Pulmonary artery endothelial cell (primary cell): ENCODE data around the gene CACNA1D. TPM values are rescaled to one million over a fixed set of nuclear protein-coding genes. Genes with fewer than 3 reads are reported as not detected.

ENCODE experiments used
- DNase-seq: peaks from one replicate; pipeline ENCODE4 v3.0.0-alpha.2; 2011; ENCODE audit warnings: low read depth, low spot score
- total RNA-seq: library from RNA; depleted of rRNA; stranded (reverse); fragments of >200 nt; gene quantifications from 2 replicates; pipeline ENCODE4 v1.2.3, GENCODE V29; 2014

Gene CACNA1D
- total RNA-seq, 1 donor from 2014 or later = not detected

DNA sequence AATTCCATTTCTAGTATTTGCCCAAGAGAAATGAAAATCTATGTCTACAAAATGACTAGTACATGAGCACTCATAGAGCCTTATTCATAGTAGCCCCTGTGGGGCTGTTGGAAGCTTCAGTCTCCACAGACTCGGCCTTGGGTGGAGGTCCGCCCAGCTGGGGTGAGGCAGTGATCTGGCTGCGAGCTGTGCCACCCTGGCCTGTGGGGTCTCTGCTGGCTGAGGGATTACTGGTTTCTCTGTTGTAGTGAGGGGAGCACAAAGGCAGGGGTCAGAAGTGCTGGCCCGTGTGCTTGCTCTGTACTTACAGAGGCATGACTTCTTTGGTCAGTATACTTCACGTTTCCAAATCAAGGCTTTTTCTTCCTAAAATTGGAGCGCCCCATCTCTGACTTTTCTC, 193.7 kb downstream of the CACNA1D start:
- no peak for DNase-seq

DNA sequence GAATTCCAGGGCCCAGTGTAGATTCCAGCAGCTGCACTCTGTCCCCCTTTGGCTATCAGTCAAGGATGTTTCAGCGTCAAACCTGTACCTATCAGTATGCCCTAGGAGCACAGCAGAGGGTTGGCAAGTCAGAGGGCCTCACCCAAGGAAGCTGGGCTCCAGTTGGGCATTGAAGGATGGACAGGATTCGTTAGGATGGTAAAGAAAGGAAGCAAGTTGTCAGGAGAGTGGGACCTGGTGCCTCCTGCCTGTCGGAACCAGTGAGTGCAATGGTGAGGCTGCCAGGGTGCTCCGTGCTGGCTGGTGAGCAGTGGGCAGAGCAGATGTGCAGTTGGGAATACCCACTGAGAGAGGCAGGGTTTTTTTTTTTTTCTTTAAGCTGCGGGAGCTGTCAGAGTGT, 194.6 kb downstream of the CACNA1D start:
- no peak for DNase-seq

- no peak for DNase-seq
Measured at GRCh38 chr3:53689681-53690080, 195.3 kb downstream of the CACNA1D start.

DNA sequence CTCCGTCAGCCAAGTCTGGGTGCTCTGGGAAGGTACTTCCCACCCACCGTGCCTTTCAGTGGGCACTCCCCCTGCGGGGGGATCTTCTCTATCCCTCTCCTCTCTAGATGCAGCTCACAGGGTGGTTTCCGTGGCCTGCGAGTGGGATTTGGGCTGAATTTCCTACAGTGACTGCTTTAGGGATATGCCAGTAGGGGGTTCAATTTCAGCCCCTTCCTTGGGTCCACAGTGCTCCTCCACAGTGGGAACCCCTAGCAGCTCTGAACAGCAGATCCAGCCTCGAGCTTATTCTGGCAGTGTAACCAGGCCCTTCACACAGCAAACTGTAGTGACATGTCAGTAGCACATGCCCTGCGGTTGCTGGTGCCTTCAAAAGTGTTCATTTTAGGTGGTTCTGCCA, 196.1 kb downstream of the CACNA1D start:
- no peak for DNase-seq

DNA sequence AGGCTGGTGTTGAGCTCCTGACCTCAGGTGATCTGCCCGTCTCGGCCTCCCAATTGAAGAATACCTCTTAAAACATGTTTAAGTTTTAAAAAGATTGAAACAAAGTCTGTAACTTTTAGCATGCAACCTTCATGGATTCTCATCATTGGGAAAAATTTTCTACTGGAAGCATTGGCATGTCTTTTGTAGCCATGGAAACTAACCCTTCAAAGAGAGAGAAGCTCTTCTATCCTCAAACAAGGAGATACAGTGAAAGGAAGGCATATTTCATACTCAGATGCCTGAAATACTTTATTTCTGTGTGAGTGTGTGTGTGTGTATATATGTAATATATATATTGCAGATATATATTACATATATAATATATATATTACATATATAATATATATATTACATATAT, 196.9 kb downstream of the CACNA1D start:
- no peak for DNase-seq

- DNase-seq = no peak
Measured at GRCh38 chr3:53691885-53692284, 197.5 kb downstream of the CACNA1D start.

GRCh38 chr3:53693451-53693850, 199.0 kb downstream of the CACNA1D start:
- DNase-seq = no peak

GRCh38 chr3:53694046-53694445, 199.6 kb downstream of the CACNA1D start:
- DNase-seq = no peak

DNA sequence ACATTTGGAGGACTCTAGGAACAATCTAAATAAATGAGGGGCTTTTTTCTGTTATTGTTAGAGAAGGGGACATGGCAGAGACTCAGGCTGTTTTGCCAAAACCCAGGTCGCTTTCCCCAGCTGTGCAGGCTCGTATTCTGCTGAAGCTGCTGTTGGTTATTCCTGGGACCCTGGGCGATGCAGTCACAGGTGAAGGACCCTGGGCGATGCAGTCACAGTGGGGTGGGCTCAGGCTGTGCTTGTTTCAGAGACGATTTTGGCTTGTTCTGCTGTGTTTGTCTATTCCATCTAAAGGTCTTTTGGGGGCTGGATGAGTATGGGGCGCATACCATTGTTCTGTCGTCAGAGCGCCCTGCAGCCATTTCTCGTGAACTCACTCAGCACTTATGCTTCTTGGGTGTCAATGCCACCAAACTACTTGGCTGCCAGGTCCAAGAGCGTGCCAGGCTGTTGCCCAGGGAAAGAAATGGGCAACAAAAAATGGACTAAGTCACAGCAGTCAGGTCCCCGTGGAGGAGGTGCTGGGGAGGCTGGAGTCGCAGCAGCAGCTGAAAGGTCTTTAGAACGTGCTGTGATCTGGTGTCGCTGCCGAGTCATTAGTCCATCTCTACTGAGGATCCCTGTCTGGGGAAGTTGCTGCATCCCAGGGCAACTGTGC, 200.4 kb downstream of the CACNA1D start:
- no peak for DNase-seq

DNA sequence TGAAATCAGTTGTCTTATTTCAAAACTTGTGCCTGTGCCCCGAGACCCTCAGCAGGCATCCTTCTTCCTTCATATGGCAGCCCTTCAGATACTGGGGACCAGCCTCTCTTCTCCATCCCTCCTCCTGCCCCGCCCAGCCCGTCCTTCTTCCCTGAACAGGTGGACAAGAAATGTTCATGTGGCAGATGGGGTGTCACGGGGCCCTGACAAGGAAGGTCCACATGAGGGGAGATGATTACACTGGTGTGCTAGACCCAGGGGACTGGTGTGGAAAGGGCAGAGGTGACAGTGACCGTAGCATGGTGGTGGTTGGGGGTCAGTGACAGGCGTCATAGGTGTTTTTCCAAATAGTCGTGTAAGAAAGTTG, 200.9 kb downstream of the CACNA1D start:
- DNase-seq = no peak

GRCh38 chr3:53696401-53697172, 202.2 kb downstream of the CACNA1D start:
- DNase-seq = no peak

DNA sequence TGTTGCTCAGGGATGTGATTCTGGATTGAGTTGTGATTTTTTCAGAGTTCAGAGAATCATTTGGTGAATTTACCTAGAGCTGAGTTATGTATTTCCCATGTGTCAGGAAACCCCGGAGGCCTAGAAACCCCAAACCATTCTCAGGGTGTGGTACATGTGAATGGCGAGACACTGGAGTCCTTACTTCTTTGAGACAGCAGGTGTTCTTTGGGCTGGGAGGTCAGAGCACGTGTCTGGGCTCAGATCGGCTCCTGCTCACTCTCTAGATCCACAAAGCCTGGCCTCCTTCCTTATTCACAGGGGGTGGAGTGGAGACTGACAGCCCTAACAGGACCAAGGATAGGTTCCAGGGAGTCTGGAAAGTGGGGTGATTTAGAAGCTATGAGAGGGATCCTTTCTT, 206.0 kb downstream of the CACNA1D start:
- no peak for DNase-seq

GRCh38 chr3:53702776-53703530, 208.5 kb downstream of the CACNA1D start:
- DNase-seq = no peak

DNA sequence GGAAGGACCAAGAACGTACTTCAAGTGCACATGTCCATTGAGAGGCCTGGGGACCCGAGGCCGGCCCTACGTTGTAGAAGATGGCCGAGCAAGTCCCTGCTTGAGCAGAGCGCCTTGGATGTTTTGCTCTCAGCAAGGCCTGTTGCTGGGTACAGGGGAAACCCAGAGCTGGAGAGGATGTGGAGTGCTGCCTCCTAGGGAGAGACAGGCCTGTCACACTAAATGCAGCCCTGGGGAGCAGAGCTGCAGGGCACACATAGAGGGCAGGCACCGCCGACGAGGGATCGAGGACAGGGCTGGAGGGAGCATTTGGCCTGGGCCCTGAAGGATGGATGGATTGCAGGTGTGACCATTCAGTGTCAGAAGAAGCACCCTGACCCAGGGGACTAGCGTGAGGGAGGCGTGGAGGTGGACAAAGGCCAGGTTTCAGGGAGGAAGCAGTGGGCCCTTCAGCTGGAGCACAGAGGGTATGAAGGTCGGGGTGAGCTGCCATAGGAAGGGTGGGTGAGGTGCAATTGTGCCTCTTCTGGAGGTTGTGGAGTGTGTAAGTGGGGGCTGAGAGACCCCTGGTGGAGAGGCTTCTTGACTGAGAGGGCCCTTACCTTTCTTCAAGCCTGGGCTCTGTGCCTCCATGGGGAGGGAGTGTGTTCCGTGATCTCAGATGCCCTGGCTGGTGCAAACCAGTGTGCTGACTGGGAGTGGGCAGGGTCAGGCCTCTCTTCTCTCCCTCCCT, 209.4 kb downstream of the CACNA1D start:
- no peak for DNase-seq

DNA sequence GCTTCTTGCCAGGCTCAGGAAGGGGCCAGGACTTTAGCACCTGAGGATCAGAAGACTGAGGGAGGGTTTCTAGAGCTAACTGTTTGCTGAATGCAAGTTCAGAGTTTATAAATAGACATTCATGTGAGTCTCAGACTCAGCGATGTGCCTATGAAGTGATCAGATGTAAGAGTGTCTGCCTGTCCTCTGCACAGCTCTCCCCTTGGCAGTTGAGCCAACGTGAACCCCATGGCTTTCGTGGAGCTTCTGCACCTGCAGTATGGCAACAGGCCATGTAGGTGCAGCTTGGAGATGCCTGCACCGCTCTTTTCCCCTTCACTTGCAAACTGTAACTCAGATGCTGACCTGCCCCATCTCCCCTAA, 209.9 kb downstream of the CACNA1D start:
- no peak for DNase-seq

DNA sequence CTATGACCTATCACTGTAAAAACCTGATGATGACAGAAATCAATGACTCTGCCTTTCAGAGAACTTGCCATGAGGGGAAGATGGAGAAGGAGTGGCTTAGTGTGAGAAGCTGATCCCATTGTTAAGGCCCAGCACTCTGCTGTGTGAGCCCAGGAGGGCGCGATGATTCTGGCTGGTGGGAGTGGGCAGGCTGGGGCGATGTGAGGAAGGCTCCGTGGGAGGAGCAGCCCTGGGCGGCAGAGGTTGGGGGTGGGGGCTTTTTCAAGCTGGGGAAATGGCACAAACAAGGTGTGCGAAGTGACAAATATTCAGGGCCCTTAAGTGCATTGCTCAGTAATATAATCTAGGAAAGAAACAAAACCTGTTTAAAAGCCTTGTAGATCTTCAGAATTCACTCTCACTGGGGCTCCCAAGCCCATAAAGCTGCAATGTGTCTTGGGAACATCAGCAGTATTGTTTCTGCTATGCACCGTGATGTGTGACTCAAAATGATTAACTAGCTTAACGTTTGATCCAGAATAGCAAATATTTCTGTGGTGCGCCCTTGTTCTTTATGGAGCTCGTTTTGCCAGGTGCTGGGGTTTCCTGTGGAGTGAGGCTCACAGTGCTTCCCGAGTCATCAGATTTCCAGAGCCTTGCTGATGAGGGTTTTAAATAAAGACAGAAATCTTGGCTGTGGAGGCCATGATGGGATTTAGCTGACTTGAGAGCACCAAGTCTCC, 210.8 kb downstream of the CACNA1D start:
- no peak for DNase-seq

GRCh38 chr3:53705774-53706173, 211.4 kb downstream of the CACNA1D start:
- no peak for DNase-seq

- DNase-seq = no peak
Measured at GRCh38 chr3:53707222-53707621, 212.8 kb downstream of the CACNA1D start.

GRCh38 chr3:53708001-53708621, 213.7 kb downstream of the CACNA1D start:
- DNase-seq = no peak

GRCh38 chr3:53709256-53709655, 214.8 kb downstream of the CACNA1D start:
- DNase-seq = no peak
